Stomach (tissue), 4 donors: Measurements from ENCODE around the gene NALCN.

Source experiments
- CTCF ChIP-seq, 7 experiments: fragments of 450-650 bp in 4 of 7; fragments of 200-600 bp in 3 of 7; sonication (generic) in 3 of 7; IDR thresholded peaks; one replicate each; pipeline ENCODE4 v1.5.1; 2016 to 2019; ENCODE audit warnings: antibody characterized with exemption in 7 of 7, control low read depth in 2 of 7, mild to moderate bottlenecking in 1 of 7
- EP300 ChIP-seq: sonication (generic); formaldehyde crosslinking; IDR thresholded peaks from one replicate; pipeline ENCODE4 v1.6.1; 2017; ENCODE audit warnings: antibody characterized with exemption
- POLR2A ChIP-seq, 4 donors: fragments of 450-650 bp; IDR thresholded peaks; one replicate each; pipeline ENCODE4 v1.6.1; 2016; ENCODE audit warnings: antibody characterized with exemption in 4 of 4, control low read depth in 2 of 4, mild to moderate bottlenecking in 1 of 4, moderate library complexity in 1 of 4
- POLR2AphosphoS5 ChIP-seq, 3 donors: sonication (generic); formaldehyde crosslinking; IDR thresholded peaks; one replicate each; pipeline ENCODE4 v1.6.1; 2016; ENCODE audit warnings: antibody characterized with exemption in 3 of 3

DNA sequence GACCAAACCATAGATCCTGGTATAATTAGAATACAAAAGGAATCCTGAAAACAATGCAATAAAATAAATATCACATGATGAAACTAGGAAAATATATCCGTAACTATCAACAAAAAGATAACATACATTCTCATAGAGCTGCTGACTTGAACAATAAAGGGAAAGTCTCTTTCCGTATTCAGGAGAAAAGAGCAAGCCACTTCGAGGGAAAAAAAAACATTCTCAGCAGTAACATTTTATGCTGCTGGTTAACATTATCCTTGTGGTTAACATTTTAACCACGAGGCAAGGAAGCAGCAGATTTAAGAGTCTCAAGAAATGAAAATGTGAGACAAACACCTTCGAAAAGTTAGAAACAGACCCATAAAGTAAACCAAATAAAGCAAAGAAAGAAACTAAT lies 25.8 kb downstream of the NALCN start:
- no peak for TF ChIP-seq CTCF (IDR thresholded peaks at IDR 0.05)
- no peak for TF ChIP-seq POLR2A (IDR thresholded peaks at IDR 0.05)
- TF ChIP-seq POLR2AphosphoS5 (IDR thresholded peaks at IDR 0.05), result no peak
- TF ChIP-seq EP300, result no peak
